NCI-H2029 treated with DMSO at 0.1 percent for 48 hours (cell line): ENCODE results near the gene INSYN1.

Experiments
- DNase-seq: peaks from one replicate; lab custom pipeline; 2025; lab: John Stamatoyannopoulos, UW

Gene INSYN1

DNA sequence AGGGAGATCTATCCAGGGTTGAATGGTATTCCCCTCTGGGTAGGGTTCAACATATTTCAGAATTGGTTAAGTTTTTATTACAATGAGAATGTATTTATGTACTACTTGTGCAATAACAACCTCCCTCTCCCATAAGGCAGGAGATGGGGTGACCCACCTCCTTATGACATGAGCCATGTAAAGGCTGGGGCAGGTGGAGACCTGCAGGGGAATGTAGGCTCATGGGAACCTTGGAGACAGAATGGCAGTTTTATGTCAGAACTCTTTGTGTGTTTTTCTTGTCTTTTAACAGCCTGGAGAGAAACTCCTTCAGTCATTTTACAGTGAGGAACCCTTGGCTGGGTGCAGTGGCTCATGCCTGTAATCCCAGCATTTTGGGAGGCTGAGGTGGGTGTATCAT is 24.6 kb upstream of the INSYN1 start:
- no peak for DNase-seq

DNA sequence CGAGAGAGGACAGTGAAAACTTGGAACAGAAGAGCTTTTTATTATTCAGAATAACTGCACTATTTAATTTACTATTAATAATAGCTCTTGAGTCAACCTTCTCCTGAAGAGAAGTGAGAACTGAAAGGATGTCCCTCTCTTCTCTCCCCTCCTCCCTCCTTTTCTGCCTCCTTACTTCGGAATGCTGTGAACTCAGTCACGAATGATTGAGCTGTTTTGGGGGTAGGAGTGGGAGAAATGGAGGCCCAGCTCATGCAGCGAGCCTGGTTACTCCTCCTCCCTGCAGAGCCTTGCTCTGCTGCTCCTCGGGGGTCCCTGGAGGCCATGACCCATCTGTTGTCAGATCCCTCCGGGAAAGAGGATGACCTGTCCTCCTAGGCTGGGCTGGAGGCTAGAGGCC is 20.3 kb upstream of the INSYN1 start:
- DNase-seq: no peak

DNA sequence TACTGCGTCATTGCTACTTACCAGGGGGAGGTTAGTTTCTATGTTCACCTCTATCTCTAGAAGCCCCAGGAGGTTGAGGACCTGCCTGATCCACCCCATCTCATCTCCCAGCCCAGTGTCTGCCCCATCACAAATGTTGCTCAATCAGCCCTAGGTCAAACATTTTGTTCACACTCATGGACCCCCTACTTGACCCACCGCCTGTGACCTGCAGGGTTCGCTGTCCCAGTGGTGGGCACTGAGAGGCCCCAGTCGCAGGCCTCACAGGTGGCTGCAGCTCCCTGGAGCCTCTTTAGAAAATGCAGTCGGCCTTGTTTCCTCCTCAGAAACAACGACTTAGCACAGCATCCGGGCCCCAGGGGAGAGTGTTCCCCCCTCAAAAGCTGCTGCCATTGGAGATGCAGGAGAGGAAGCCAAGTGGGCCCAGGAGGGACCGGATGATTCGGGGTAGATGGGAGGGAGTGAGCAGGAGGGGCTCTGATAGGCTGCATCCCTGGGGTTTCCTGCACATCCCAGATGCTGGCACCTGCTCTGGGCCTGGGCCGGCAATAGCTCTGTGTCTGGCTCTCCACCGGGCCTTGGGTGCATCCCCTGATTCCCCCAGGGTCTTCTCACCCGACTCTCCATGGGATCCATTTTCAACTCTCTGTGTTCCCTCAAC is 18.4 kb upstream of the INSYN1 start:
- DNase-seq: no peak

DNA sequence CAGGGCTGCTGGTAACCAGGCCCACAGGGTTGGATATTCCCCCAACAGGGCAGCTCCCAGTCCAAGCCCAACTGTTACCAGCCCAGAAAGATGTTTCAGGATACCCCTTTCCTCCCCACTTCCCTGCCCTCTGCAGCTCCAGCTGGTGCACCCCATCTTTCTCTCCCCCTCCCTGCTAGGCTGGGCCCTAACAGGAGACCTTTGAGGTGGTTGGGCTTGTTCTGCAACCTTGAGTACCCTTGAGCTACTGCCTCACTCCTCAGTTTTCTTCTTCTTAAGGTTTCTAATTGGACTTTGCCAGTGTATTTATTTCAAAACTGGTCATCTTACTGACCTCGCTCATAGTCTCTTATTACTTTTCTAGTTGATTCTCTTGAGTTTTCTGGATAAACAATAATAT is 16.9 kb upstream of the INSYN1 start:
- no peak for DNase-seq

DNA sequence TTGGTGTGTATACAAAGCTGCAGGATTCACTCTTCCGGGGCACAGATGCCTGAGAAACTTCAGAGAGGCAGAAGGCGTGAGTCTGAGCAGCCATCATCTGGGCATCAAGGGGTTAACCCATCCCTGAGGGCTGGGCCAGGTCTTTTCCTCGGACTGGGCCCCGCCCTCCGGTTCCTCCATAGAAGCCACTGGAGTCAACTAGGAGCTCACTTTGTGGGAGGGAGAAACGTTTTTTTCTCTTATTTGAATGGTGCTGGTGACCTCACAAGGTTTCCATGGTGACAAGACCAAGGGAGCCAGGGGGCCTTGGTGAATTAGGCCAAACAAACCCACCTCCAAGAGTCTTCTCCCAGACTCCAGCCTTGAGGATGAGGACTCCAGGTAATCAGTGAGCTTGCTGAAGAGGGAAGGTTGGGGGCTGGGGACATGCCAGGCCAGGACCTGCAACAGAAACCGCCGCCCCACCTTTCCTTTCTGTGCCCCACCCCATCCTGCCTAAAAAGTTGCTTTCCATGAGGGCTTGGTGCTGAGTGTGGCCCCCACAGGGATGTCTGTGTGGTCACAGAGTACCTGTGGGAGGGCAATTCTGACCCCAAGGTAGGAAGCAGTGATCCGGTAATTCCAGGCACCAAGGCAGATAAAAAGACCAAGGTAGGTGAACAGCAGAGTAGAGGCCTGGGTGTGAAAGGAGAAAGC is 14.8 kb upstream of the INSYN1 start:
- DNase-seq: no peak

DNA sequence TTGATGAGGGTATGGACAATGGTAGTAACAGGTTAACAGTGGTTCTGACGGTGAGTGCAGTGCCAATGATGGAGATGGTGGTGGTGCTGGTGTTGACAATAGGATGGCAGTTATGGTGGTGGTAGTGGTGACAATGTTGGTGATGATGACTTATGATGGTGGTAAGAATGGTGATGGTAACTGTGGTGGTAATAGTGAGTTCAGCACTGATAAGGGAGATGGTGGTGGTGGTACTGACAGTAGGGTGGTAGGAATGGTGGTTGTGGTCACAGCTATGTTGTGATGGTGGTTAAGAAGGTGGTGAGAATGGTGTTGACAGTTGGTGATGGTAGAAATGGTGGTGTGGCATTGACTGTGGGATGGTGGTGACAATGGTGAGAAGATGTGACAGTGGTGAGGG is 13.4 kb upstream of the INSYN1 start:
- no peak for DNase-seq

DNA sequence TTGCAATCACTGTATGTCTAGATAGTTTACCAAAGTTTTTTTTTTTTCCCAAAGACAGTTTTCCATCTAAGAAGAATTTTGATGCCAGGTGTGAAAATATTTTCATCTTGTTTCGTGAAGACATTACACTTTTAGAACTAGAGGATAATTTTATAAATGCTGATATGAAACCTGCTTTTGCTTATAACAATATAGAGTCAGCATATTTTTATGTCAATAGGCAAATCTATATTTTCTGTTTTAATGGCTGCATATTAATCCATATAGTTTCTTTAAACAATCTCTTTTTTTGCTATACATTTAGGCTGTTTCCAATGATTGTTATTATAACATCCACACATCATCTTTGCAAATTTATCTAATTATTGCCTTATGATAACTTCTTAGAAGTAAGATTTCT is 12.6 kb upstream of the INSYN1 start:
- no peak for DNase-seq

DNA sequence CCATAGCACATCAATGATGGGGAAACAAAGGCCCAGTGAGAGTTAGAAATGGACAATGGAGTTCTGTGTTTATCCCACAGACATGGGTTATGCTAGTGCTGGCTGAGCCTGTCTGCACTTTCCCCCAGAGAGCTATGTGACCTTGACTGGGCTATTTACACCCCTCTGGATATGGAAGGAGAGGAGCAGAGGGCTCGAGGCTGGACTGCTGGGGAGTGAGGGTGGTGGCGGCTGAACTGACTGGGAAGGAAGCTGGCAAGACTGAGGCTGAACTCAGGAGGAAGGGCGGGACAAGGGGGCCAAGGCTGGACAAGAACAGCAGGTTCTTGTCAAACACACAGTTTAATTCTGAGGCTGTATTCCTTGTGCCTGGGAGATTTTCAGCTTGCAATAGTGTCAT is 10.8 kb upstream of the INSYN1 start:
- no peak for DNase-seq

DNA sequence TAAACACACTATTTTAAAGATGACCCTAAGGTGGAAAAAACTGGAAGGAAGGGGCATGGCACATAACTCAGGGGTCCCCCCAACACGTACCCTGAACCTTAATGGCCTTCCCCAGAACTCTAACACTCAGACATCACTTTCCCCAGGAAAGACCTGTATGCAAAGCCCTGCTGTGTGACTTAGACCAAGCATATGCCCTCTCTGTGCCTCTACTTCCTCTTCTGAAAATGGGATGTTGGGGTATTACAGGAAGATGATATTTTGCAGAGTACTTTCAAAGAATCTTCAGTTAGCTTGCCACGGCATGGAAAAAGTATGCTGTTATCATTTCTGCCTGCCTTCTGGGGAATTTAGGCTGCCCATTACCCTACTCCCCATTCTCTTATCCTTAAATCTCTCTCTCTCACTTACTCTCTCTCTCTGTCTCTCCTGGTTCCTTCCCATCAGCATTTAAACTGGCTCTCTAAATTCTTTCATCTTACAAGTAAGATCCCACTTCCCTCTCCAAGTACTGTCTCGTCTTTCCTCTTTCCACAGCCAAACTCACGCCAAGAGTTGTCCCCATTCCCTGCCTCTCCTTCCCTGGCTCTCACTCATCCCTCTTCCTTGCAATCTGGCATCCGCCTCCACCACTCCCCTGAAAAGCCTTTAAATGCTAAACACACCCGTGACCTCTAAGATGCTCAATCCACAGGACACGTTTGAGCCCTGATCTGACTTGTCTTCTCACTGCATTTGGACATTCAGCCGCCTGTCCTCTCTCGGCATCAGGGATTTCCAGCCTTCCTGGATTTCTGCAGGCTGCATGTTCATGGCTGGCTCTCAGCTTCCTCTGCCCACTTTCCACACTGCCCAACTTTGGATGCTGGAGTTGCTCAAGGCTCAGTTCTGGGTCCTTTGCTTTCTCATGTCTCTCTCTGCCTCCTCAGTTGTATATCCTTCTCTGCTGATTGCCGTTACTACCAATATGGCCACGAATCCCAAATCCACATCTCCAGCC is 7.5 kb upstream of the INSYN1 start:
- no peak for DNase-seq

DNA sequence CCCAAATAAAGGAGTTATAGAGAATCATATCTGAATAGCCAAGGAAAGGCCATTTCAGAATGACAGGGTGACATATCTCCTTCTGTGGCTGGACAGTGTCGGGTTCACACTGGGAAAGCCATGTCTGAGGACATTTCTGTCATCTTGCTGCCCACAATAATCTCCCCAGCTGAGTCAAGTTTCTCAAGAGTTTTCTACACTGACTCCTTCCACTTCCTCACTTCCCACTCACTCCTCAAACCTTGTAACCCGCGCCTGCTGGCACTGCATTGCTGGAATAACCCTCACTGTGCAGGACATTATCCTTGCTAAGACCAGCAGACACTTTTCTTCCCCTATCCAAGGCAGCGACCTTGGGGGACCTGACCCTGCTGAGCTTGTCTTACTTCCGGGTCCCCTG is 5.3 kb upstream of the INSYN1 start:
- no peak for DNase-seq

DNA sequence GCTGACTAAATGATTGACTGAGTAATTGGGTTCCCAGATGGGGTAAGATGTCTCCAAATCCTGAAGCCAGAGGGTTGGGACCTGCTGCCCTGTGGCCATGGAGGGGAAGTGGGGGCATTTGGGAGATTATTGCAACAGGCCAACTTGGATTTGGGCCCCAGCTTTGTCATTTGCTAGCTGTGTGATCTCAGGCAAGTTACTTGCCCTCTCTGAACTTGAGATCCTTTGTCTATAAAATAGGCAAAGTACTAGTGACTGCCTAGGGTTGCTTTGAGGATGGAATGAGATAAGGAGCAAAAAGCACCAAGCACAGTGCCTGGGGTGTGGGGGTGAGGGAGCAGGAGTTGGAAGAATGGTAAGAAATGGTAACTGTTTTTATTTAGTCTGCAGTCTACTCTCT is 4.4 kb upstream of the INSYN1 start:
- DNase-seq: no peak

DNA sequence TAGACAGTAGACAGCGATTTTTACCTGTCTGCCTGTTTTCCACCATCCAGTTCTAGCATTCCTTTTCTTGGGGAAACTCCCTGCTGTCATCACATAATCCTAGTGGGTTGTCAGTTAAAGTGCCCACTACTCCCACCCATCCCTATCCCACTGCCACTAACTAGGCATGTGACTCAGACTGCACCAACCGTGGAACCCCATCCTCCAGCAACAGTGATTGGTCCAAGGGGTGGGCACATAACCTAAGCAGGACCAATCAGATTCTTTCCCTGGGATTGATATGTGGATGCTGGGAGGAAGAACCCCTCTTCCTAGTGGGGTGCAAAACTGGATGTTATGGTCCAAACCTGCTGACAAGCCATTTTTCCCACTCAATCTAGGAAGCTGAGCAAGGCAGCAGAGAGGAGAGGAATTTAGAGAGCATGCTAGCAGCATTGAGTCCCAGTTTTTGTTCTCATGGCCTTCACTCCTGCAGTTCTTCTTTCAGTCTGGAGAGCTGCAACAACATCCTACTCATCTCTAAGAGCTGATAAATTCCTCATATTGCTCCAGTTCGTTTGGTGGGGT is 3.9 kb upstream of the INSYN1 start:
- DNase-seq: no peak

DNA sequence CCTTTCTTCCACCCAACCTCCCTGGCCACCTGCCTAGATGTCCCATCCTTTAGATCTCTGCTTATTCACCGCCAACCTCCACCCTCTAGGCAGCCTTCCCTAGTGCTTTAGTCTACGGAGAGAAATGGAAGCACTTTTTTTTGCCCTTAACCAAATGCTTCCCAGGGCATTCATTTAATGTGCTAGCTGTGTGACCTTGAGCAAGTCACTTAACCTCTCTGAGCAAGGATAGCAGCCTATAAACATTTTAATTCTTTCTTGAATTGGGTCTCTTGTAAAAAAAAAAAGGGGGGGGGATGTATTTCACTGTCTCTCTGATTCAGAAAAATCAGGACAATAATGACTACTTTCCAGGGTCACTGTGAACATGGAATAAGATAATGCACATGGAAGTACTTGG is 3.2 kb upstream of the INSYN1 start:
- DNase-seq: no peak

DNA sequence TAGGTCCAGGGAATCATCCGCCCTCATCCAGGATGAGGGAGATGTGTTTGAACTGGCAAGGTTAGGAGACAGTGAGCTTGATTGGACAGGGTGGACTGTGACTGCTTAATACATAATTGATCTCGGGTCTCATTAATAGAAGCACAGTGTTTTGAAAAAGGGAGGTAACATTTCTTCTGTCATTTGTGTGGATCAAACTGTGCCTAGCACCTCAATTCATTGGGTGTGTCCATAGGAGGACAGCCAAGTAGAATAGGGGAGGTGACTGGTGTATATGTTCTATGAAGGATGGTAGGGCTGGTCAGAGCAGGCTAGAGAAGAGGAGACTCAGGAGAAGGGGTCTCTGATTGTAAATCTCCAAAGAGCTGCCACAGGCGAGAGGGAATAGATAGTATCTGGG is 2.8 kb upstream of the INSYN1 start:
- DNase-seq: no peak

DNA sequence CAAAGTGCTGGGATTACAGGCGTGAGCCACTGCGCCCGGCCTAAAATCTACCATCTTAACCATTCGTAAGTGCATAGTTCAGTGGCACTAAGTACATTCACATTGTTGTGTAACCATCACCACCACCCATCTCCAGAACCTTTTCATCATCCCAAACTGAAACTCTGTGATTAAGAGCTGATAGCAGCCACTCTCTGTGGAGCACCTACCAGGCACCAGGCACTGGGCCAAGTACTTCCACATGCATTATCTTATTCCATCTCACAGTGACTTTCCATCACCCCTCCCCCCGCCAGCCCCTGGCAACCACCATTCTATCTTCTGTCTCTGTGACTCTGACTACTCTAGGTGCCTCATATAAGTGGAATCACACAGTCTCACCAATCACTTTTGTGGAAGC is 2.3 kb upstream of the INSYN1 start:
- no peak for DNase-seq

DNA sequence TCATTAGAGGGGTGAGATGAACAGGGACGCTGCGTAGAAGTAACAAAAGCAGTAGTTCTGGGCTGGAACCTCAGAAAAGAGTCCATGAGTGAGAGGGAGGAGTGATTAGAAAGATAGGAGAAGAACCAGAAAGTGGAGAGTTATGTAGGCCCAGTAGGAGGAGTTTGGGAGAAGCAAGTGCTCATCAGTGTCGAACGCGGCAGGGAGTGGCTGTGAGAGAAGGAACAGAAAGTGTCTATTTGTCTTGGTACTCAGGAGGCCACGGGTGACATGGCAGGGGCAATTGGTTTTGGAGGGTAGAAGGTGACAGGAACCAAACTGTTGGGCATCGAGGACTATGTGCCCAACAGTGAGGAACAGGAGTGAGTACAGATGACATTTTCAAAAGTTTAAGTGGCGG is 1.3 kb upstream of the INSYN1 start:
- no peak for DNase-seq

DNA sequence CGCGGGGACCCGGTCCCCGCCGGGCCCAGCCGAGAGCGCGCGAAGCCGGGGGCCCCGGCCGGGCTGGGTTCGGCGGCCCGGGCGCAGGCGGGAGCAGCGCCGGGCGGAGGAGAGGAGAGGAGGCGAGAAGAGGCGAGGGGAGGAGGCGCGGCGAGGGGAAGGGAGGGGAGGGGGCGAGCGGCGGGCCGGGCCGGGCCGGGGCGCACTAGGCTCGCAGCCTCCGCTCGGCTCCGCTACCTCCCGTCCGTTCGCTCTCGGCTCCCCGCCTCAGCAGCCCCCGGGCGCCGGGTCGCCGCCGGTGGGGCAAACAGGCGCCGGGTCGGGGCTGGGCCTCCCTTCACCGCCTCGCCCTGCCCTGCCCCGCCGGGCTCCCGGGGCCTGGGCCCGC is 351 bp downstream of the INSYN1 start:
- DNase-seq: no peak

DNA sequence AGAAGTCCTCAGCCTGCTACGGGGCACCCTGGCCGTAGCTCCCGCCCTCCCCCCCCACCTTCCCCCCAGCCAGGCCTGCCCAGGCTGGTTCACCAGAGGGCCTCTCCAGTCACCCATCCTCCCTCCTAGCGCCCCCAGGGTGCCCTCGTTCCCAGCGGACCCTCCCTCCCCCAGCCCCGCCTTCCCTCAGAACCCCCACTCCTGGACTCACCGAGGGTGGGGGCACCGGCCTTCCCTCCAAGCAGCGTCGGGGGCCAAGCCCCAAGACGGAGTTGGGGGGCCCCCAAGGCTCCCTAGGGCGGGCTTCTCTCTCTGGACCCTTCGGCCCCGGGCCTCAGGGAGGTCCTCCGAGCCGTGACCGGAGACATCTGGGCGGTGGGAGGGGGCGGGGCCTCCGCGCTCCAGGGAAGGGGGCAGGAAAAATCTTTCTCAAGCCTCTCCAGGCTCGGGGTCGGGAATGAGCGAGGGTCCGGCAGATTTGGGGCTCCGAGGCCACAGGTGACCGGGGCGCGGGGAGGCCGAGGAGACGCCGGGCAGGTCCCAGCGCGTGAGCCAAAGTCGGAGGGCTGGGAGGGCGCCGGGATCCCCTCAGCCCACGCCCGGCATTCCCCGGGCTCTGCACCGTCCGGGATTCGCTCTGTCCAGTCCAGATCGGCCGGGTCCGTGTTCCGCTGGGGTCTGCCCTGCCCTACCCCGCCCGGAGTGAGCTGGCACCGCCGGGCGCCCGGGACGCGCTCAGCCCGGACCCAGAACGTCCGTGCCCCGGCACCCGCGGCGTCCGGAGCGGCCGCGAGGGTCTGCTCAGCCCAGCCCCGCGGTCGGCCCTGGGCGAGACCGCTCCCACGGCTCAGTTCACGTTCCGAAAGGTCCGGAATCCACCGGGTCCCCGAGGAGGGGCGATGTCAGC is 999 bp downstream of the INSYN1 start:
- DNase-seq: no peak

DNA sequence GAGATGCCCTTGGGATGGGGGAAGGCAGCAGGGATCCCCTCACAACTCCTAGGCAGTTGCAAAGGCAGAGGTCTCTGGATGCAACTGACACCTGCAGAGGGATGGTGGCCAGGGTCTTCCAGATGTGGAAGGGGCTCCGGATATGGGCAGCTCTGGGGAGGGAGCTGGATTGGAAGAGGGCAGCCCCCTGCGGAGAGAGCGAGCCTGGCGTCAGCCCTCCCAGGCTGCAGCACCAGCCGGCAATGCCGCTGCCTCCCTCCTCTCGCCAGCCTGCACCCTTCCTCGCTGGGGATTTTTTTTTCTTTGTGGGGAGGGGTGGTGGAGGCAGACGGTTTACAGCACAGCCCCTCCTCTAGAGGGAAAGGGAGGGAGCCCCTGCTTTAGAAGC is 1.6 kb downstream of the INSYN1 start:
- DNase-seq: no peak

DNA sequence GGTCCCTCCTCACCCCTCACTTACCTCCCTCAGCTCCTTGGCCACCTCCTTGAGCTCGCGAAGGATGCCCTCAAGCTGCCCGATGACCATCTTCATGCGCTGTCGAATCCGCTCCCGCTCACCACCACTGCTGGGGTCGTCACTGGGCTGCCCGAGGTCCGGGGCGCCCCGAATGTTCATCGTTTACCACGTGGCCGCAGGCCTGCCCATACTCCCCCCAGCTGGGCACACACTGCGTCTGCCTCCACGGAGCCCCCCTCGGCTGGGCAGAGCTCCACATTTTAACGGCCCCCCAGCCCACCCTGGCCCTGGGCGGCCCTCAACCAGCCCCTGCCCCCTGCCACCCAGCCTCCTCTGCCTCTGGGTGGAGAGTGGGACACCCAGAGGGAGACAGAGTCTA is 2.2 kb downstream of the INSYN1 start:
- no peak for DNase-seq

DNA sequence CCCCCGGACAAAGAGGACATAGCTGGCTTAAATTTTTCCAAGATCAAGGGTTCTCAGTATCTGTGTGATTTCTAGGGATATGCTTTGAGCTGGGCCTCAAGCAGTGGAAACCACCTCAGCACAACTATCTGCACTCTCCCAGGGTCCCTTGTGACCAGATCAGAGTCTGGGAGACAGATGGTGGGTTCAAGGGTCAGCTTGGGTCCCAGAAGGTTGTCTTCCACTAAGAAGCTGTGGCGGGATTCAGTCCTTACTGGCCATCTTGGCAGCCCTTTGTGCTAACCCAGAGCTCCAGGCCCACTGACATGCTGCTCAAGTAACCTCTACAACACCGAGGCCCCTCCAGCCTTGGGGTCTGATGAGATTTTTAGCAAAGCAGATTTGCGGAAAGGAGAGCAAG is 2.7 kb downstream of the INSYN1 start:
- no peak for DNase-seq

DNA sequence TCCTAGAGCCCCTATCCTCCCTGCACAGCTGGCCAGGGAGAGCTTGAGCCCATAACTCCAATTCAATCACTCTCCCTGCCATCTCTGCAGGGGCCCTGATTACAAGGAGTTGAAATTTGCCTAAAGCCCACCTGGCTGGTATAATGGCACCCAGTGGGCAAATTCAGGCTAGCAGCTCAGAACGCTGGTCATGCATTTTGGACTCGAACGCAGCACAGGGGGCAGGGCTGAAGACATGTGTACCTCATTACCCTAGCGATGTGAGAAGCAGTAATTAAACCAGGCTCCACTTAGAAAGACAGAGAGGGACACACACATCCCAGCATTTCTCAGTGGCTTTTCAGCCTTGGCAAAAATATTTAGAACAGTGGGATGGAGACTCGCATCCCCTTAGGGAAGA is 3.2 kb downstream of the INSYN1 start:
- no peak for DNase-seq
